HG02798 (cell line): ENCODE results near the gene ORM1.

Experiments
- ATAC-seq: cut with Tn5 transposase; IDR thresholded peaks from one replicate; pipeline ENCODE4 v1.9.1; 2021; ENCODE audit warnings: mild to moderate bottlenecking; ENCODE audit not compliant: unreplicated experiment, poor library complexity

Gene ORM1

GRCh38 chr9:114339130-114339908 lies 16.4 kb downstream of the ORM1 start:
- ATAC-seq = peak; percentile 70

GRCh38 chr9:114341152-114341830 lies 18.4 kb downstream of the ORM1 start:
- ATAC-seq = no peak

GRCh38 chr9:114341991-114342390 lies 19.1 kb downstream of the ORM1 start:
- ATAC-seq = no peak

GRCh38 chr9:114342755-114343440 lies 20.0 kb downstream of the ORM1 start:
- ATAC-seq = no peak

- no peak for ATAC-seq
Measured at GRCh38 chr9:114343471-114344187, 20.7 kb downstream of the ORM1 start.

DNA sequence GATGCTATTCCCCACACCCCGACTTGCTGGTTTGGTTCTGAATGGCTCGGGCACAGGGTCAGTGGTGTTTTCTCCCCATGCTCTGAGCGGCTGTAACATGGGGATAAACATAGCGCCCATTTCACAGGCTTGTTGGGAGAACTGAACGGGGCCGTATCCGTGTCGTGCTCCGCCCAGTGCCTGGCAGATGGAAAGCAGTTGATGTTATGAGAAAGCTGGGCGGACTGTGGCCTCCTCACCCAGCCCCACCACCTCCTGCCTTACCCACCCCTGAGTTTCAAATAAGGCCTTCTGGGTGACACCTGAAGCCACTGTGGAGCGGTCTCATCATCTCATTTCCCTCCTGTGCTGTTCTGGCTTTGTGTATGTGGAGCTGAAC lies 21.3 kb downstream of the ORM1 start:
- ATAC-seq = no peak

DNA sequence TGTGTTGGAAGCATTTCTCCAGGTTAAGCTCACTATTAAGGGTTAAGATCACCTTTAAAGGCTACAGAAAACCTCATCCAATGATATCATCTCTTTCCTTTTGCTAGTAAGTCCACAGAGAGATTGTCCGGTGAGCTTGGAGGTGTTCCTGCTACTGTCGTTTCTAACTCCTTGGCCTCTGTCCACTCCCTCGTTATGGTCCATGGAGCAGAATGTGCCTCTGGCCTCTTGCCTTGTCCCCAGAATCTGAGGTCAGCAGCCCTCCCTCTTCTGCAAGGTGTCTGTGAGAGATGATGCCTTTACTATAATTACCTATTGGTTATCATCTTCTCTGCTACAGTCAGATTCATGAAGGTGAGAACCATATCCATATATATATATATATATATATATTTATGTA lies 21.8 kb downstream of the ORM1 start:
- no peak for ATAC-seq

GRCh38 chr9:114345493-114346065 lies 22.7 kb downstream of the ORM1 start:
- no peak for ATAC-seq

GRCh38 chr9:114346146-114346545 lies 23.2 kb downstream of the ORM1 start:
- no peak for ATAC-seq

DNA sequence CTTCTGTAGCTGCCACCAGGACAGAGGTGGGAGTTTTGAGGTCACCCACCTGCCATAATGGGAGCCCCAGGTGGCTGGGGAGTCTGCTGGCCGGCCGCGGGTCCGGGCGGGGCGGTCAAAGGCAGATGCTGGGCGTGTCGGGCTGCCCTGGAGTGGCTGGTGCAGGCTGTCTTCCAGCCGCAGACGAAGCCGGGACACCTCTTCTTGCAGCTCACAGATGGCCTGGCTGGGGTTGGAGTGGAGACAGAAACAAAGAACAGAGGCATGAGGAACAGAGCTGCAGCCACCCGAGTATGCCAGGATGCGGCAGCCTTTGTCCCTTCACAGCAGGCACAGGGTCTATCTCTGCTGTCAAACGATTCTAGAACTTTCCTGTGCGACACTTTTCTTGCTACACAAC lies 24.8 kb downstream of the ORM1 start:
- no peak for ATAC-seq

DNA sequence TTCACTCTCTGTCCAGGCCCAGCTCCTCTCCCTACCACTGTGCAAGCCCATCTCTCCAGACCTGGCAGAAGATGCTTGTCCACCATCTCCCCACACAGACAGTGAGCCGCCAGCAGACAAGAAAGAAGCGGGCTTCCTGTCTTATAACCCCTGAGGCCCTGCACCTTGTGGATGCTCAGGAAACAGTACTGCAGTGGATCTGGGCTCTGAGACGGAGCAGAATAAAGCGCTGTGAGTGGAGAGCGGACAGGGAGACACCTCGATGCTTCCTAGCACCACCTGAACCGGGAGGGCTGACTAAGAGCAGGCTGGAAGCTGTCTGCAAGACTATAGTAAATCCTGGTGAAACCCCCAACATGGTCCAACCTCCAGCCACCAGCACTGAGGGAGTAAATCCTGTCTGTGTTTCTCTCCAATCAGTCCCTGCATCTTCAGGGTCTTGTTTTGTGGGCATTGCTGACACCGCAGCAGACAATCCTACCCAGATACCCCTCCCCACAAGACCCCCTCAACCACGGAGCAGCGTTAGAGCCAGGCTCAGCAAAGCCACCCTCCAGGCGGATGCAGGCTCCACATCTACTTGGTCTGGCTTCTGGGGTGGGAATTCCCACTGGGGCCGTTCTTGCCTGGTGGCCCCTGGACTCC lies 25.5 kb downstream of the ORM1 start:
- no peak for ATAC-seq

- peak; percentile 90 for ATAC-seq
Measured at GRCh38 chr9:114348906-114349482, 26.1 kb downstream of the ORM1 start.

DNA sequence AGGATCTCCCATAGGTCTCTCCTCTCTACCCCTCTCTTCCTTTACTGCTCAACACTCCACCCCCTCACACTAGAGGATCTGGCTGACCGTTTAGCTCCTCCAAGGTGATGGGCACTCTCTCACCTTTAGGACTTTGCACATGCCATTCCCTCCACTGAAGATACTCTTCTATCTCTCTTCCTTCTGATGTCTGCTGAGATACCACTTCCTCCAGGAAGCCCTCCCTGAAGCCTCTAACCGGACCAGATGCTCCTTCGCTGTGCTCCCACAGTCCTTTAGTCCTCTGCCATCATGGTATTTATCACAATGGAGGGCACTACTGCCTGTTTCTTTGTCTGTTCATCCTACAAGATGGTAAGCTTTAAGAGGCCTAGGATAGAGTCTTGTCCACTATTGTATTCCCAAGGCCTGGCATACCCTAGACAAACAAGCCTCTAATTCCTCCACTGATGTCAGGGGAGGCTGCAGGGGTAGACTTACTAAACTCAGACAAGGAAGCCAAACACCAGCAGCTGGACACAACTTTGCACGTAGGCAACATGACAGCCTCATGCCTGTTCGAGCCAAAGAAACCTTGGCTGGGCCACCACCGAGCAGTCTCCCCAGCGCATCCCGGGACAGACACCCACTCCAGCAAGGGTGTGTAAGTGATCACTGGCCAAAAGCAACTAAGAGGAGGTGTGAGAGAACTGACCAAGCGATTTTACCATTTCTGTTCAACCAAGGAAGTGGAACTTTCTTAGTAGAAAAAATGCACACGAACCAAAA lies 27.0 kb downstream of the ORM1 start:
- ATAC-seq = peak; percentile 4

GRCh38 chr9:114350636-114351401 lies 27.9 kb downstream of the ORM1 start:
- ATAC-seq = no peak

- ATAC-seq = no peak
Measured at GRCh38 chr9:114351932-114352331, 29.0 kb downstream of the ORM1 start.

- ATAC-seq = no peak
Measured at GRCh38 chr9:114355821-114356220, 32.9 kb downstream of the ORM1 start.

DNA sequence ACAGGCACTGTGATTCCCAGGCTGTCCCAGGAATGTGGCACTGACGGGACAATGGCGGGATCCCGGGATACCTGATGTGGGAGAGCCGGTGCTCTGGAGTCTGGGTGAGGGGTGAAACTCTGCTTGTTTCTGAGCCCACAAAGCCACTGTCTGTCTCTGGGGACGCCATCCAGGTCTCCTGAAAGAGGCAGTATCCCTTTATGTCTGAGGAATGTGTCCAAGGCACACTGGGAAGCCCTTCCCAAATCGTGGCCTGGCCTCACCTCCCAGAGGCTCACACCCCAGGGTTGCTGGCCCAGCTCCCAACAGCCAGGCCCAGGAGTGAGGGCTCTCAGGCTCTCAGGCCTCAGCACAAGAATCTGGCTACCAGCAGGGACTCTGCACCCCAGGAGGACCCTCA lies 33.9 kb downstream of the ORM1 start:
- no peak for ATAC-seq

DNA sequence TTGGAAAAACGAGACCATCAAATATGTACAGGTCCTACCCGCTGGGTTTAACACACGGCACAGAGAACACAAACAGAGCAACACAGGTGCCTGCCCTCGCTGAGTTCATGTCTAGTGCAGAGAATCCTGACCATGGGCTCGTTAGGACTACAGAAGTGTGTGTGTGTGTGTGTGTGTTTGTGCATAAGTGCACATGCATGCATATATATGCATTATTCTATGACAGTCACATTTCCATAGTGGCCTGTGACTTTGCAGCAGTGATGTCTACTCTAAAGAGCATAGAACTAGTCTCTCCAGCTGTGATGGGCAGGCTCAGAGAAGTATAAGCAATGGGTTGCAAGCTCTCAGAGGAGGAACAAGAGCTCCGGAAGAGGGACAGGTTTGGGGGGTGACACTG lies 34.5 kb downstream of the ORM1 start:
- ATAC-seq = no peak
